NCI-H128 (cell line): Measurements from ENCODE around the gene KCNK3.
"Not testable (repeated sequence)": the region's sequence is repeated elsewhere in the genome, so short reads cannot be mapped to it uniquely, and the experiment has no call there.

ENCODE experiments used
- DNase-seq: peaks from one replicate; lab custom pipeline; 2025; ENCODE audit not compliant: unreplicated experiment; lab: John Stamatoyannopoulos, UW

The KCNK3 gene

DNA sequence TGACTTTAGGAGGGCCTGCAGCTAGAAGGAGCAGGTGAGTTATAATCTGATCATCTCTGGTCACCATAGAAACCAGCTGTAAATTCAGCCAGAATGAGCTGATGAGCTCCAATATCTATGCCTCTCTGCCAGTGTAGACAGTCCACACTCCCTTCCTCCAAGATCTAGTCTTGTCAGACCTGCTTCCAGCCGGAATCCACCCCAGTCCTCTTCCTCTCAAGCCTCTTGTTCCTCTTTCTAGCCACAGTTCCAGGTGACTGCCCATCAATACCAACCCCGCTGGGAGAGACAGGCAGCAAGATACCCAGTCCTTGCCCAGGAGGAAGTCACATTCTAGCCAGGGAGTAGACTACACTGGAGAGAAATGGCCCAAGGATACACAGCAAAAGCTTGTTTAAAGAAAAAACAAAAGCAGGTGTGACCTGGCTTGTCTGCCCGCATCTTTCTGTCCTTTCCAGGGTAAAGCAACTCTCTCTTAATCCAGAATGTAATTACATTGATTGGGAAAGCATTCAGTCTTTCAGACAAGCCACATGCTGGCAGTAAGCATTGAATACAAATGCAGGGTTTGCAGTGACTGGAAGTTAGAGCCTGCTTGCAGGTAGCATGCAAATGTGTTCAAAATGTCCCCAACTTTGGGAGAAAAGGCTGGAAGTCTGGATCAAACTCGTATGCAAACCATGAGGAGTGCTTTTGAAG lies 62.6 kb downstream of the KCNK3 start:
- DNase-seq, result no peak

GRCh38 chr2:26756337-26756736 lies 63.8 kb downstream of the KCNK3 start:
- DNase-seq, result no peak

- DNase-seq, result no peak
These were observed 65.6 kb downstream of the KCNK3 start for GRCh38 chr2:26757873-26758789.

DNA sequence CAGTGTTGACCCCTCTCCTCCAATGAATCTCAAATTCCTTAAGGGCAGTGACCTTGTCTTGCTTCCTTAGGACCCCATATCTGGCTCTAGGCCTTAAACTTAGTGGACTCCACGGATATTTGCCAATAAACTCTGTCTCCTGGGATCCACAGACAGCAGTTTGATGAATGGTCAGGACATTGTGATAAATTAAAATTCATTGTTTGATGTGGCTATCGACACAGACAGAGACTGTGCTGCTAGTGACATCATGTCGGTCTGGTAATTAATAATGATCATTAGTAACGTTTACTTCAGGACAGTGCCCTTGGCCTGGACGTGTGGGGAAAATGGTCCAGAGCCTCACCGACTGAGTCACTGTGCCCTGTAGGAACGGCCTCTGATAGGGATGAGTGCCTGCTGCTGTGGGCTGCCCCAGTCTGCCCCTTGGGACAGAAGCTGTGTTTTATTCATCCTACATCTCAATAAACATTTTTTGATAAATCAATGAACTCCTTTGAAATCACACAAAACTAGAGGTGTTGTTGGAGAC lies 66.3 kb downstream of the KCNK3 start:
- no peak for DNase-seq

DNA sequence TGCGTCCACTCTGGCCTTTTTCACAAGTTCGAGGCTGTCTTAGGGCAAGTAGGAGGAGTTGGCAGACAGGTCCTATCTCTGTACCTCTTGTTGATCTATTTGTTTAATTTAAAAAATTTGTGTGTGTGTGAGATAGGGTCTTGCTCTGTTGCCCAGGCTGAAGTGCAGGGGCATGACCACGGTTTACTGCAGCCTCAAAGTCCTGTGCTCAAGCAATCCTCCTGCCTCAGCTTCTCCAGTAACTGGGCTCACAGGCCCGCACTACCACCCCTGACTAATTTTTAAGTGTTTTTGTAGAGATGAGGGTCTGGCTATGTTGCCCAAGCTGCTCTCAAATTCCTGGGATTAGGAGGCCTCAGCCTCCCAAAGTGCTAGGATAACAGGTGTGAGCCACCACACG lies 67.3 kb downstream of the KCNK3 start:
- no peak for DNase-seq

- not testable (repeated sequence) for DNase-seq
These were observed 68.5 kb downstream of the KCNK3 start for GRCh38 chr2:26760991-26761390.

DNA sequence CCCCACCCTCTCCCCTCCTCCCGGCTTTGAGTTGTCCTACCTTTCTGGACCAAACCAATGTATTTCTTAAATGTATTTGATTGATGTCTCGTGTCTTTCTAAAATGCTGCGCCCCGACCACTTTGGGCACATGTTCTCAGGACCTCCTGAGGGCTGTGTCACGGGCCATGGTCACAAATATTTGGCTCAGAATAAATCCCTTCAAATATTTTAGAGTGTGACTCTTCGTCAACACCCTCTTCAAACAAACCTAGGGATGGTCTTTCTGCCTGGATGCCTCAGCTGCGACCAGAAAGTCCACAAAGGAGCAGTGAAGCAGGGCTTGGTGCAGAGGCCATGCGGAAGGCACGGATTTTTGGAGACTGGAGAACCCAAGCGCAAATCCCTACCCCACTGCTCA lies 70.5 kb downstream of the KCNK3 start:
- no peak for DNase-seq

GRCh38 chr2:26764078-26764887 lies 71.8 kb downstream of the KCNK3 start, which contains the start of gene SLC35F6:
TSS of gene SLC35F6 (plus strand) at chr2:26764284. CDS start at chr2:26764350, 66 bp downstream.
- DNase-seq, result peak; percentile 54

GRCh38 chr2:26764906-26765305 lies 72.4 kb downstream of the KCNK3 start:
- DNase-seq, result no peak

DNA sequence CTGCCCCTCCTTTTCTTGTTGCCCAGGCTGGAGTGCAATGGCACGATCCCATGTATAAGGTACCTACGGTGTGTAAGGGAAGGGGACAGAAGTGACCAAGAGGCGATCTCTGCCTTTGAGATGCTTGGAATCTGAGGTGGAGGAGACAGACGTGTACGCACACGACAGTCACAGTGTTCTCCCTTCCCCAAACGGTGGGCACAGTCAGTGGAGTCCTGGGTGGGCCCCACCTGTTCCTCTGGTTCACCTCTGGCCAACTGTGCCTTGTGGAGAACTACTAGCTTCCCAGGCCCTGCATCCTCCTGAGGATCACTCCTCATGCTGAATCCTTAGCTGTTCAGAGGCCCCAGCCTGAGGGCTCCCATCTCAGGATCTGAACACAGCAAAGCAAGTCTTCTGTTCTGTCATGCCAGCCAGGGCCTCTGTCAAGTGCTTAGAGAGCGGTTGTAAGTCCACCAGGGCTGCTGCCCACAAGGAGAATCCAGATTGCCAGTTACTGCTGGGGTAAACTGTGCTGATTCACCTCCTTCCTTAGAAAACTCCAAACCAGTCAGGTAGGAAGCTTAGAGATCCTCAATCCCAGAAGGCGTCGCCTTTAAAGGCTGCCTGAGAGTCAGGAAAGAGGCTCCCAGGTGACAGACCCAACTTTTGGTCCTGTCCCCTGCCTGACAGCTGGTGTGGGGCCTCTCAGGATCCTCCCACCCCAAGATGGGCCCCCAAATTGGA lies 73.1 kb downstream of the KCNK3 start:
- DNase-seq, result no peak

GRCh38 chr2:26767129-26767528 lies 74.6 kb downstream of the KCNK3 start:
- no peak for DNase-seq

GRCh38 chr2:26767894-26768487 lies 75.5 kb downstream of the KCNK3 start:
- DNase-seq, result no peak

- DNase-seq, result no peak
These were observed 76.2 kb downstream of the KCNK3 start for GRCh38 chr2:26768759-26769088.

GRCh38 chr2:26769089-26769761 lies 76.7 kb downstream of the KCNK3 start:
- no peak for DNase-seq

DNA sequence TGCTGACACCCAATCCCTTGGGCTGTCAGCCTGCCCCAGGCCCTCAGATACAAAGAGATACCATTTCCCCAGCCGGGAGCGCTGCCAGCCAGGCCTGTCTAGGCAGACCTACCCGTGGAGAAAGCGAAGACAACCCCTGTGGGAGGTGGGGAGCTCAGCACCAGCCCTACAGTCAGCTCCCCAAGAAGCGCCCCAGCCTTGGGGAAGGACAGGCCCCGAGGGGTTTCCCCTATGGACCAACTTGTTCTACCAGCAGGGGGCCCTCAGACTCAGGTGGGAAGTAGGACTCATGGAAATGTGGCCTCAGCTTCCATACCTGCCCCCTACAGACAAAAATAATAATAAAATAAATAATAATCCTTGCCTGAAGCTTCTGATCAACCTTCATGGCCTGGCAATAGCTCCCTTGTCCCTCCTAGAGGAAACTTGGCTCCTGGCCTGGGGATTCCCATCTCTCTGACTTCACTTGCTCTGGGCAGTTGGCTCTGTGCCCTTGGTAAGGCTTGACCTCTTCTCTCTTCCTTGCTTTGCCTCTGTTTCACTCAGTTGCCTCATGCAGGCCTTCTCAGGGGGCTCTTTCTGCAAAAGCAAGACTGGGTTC lies 78.6 kb downstream of the KCNK3 start:
- no peak for DNase-seq

DNA sequence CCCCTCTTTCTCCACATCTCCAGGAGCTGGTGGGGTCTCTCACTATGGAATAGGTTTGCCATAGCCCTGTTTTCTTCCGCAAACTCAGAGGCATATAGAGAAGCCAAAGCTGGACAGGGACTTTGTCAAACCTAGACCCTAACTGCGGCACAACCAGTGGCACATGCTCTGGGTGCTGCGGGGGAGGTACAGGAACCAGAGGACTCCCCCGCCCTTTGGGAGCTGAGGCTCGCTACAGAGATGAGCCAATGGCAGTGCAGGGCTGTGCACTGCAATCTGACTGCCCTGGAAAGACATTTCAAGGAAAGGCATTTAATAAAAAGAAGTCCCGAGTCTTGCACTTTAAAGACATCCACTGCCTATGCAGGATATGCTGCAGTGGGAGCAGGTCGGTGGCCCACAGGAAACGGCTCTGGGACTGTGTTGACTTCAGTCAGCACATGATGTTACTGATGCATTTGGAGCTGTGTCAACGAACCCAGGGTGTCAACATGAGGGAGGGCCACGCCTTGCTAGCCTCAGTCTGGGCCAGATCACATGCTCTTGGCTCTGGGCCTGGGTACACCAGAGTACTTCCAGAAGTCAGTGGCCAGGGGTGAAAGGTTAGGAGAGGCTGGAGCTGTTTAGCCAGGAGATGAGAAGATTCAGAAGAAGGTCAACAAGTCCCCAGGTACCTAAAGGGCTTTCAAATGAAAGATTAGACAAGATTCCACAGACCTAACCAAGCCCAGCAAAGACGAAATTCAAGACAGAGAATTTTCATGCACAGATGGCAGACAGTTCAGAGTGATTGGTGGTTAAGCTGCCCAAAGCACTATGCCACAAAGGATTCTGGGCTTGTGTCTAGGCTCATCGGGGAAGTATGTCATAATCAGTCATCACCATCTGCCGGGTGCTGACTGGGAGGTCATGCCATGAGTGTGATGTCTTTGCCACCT lies 79.8 kb downstream of the KCNK3 start:
- DNase-seq, result no peak

DNA sequence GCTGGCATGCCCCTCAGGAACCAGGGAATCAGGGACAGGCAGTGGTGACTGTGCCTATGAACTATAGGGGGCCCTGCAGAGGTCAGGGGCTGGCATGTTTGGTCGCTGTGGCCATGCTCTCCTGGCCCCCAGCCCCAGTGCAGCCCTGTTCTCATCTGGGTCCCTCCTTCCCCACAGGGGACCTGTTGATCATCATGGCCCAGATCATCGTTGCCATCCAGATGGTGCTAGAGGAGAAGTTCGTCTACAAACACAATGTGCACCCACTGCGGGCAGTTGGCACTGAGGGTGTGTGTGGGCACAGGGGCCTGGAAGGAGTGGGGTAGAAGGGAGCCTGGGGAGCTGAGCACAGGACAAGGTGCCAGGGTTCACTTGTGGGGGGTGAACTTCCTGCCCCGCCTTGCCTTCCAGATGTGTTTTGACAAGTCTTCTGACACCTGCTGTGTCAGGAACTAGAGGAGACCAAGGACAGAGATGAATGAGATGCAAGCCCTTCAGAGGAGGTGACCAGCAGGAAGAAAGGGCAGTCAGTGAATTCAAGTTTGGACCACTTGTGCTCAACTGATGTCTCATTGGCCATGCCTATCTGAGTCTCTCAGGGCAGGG lies 83.8 kb downstream of the KCNK3 start:
- no peak for DNase-seq

DNA sequence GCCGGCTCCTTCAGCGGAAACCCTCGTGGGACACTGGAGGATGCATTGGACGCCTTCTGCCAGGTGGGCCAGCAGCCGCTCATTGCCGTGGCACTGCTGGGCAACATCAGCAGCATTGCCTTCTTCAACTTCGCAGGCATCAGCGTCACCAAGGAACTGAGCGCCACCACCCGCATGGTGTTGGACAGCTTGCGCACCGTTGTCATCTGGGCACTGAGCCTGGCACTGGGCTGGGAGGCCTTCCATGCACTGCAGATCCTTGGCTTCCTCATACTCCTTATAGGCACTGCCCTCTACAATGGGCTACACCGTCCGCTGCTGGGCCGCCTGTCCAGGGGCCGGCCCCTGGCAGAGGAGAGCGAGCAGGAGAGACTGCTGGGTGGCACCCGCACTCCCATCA lies 85.6 kb downstream of the KCNK3 start:
- DNase-seq, result no peak
